GM19193 (cell line): ENCODE measurements around the gene SCARB2.

Experiments
- POLR2A ChIP-seq: IDR thresholded peaks from 4 replicates; pipeline ENCODE4 v1.6.1; 2011; ENCODE audit not compliant: insufficient read depth, insufficient read length; ENCODE audit errors: extremely low read depth

Gene SCARB2

GRCh38 chr4:76213415-76214176 lies at the start of gene SCARB2:
SCARB2 (minus strand) TSS chr4:76213824; CDS start chr4:76213543, 281 bp downstream.
- TF ChIP-seq POLR2A = peak; percentile 64

GRCh38 chr4:76260571-76260970 lies 46.9 kb upstream of the SCARB2 start:
- TF ChIP-seq POLR2A = no peak

DNA sequence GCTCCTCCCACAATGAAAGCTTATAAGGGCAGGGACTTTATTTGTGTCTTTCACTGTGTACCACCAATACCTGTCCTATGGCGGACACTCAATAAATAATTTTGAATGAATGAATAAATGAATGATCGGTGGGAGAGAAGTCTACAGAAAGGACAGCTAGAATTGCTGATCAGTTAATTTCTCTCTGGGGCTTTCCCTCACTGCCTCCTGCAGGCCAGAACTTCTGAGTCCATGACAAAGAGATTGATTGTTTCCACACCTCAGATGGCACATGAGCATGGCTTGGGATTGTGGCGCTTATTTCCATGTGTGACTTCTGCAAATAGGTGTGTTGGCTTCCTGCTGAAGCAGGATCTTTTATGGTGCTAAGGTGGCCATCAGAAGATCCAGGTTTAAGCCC lies 44.2 kb upstream of the SCARB2 start:
- no peak for TF ChIP-seq POLR2A

DNA sequence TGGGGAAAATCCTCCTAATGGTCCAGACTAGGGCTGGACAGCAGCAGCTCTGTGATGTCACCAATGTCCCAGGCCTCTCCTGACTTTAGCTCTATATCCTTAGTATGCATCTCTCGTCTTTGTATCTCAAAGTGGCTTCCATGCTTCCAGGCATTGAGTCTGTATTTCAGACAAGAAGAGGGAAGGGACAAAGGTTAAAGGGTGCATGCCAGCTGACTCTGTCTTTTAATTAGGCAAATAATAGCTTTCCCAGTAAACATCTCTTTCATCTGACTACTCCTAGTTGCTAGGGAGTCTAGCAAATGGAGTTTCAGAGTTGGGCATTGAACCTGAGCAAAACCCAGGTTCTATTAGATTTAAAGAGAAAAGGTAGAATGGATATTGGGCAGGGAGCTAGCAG lies 43.3 kb upstream of the SCARB2 start:
- no peak for TF ChIP-seq POLR2A

- no peak for TF ChIP-seq POLR2A
Measured at GRCh38 chr4:76256032-76256431, 42.4 kb upstream of the SCARB2 start.

GRCh38 chr4:76253511-76253910 lies 39.9 kb upstream of the SCARB2 start:
- TF ChIP-seq POLR2A = no peak

- no peak for TF ChIP-seq POLR2A
Measured at GRCh38 chr4:76252271-76252653, 38.6 kb upstream of the SCARB2 start.

GRCh38 chr4:76251441-76252270 lies 38.0 kb upstream of the SCARB2 start, which contains the start of gene FAM47E:
FAM47E (plus strand) TSS chr4:76251721; CDS start chr4:76251747, 26 bp downstream.
- TF ChIP-seq POLR2A = no peak

DNA sequence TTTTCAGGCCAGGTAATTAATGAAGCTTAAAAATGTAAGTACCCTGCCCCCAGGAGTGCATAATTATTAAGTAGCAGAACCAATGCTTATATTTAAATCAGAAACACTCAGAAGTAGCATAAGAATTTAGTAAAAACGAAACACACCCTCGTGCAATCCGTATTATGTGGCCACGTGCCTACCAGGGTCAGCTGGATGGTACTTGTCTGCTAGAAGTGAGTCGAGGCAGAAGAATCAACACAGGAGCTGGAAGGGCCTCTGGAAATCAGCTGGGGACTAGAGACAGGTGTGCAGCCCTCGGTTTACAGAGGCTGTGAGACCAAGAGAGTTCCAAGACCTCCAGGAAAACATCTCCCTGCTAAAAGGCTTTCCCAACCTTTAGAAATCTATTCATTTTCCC lies 37.3 kb upstream of the SCARB2 start:
- no peak for TF ChIP-seq POLR2A

DNA sequence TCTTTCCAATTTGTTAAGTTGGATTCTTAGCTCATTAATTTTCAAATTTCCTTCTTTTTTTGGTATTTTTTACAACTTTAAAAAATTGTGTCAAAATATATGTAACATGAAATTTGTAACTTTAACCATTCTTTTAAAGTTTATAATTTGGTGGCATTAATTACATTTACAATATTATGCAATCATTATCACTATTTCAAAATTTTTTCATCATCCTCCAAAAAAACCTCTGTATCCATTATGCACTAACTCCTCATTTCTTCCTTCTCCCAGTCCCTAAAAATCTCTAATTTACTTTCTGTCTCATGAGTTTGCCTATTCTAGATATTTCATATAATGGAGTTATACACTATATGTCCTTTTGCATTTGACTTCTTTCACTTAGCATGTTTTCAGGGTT lies 33.2 kb upstream of the SCARB2 start:
- TF ChIP-seq POLR2A = no peak

DNA sequence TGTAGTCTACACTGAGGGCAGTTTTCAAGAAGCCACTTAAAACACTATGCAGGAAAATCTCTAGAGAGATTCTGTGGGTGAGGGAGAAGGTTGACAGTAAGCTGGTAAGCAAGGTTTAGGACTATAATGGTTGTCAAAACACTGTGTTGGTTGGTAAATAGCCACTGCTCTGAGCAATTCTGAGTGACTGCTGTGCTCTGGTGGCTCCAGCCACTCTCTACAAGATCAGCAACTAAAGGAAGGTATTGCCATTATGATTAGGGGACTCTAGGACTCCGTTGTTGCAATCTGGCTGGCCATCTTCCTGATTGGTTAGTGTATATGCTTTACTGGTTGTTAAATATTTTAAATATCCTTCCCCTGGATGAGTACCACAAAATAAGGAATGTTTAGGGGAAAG lies 32.4 kb upstream of the SCARB2 start:
- TF ChIP-seq POLR2A = no peak

DNA sequence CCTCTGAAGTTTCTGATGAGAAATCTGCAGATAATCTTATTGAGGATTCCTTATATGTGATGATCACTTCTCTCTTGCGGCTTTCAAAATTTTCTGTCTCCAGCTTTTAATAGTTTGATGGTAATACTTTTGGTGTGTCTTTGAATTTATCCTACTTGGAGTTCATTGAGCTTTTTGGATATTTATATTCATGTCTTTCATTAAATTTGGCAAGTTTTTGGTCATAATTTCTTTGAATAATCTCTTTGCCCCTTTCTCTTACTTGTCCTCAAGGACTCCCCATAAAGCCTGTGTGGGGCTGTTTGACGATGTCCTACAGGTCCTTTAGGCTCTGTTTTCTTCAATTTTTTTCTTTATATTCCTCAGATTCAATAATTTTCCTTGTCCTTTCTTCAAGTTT lies 26.6 kb upstream of the SCARB2 start:
- TF ChIP-seq POLR2A = no peak

GRCh38 chr4:76238701-76239100 lies 25.1 kb upstream of the SCARB2 start:
- TF ChIP-seq POLR2A = no peak

DNA sequence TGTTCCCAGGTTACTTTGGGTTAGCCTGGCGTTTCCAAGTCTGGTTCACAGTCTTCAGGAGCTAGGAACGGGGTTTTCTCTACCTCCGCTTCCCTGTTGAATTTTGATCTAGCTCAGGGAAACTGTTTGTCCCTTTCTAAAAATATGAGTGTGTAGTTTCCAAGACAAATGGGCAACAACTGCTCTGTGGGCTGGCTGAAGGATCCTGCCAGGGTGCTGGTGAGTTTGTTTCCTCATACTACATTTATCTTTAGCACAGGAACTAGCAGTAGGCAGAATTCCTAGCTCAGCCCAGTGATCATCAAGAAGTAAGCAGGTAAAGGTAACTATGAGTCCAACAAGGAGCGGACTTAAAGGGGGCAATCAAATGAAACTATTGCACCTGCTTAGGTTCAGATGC lies 24.6 kb upstream of the SCARB2 start:
- no peak for TF ChIP-seq POLR2A

DNA sequence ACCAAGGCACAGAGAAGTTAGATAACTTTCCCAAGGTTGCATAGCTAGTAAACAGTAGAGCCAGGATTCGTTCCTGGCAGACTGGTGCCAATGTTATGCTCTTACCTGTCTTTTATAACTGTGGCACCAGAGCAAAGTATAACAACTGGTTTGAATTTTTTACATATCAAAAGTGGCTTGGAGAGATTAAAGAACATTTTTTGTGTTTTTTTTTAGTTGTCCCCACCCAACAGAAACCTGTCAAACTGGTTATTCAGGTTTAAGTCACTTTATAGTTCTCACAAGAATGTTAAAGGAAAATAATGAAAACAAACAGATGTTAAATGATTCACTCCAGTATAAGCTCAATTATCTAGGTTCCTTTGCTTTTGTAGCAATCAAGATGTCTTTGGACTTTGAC lies 22.3 kb upstream of the SCARB2 start:
- no peak for TF ChIP-seq POLR2A

GRCh38 chr4:76235407-76235806 lies 21.8 kb upstream of the SCARB2 start:
- TF ChIP-seq POLR2A = no peak
